ENCODE data around the gene SLAMF8.

SLAMF8 gene

GRCh38 chr1:159826441-159827101 lies at the start of gene SLAMF8:
TSS of gene SLAMF8 (plus strand) at chr1:159826873. CDS start at chr1:159826899, 26 bp downstream.
- peak; percentile 35 to 43 for ATAC-seq (replicated peaks)
- peaks cover 23 to 34% of the 10 kb centered on the region in 2 donors for H3K27me3 Mint-ChIP-seq
- H3K36me3 Mint-ChIP-seq: no peaks in the 10 kb centered on the region
- no peaks in the 10 kb centered on the region for H3K9me3 Mint-ChIP-seq
- H3K27ac Mint-ChIP-seq: peak within 1 kb of the TSS; percentile 33
- peaks cover 17 to 21% of the 10 kb centered on the region in 2 donors for H3K4me1 Mint-ChIP-seq
- no peak for DNase-seq
- H3K4me3 Mint-ChIP-seq: no peak within 1 kb of the TSS

GRCh38 chr1:159778266-159778665 lies 48.4 kb upstream of the SLAMF8 start:
- Mint-ChIP-seq H3K9me3 (peaks cover 0 to 1% of the 10 kb centered on the region in 2 donors), H3K4me1 (peaks cover 4 to 21% of the 10 kb centered on the region in 2 donors), H3K27me3 (peaks cover 11 to 15% of the 10 kb centered on the region in 2 donors), H3K27ac (no peak overlapping the region), H3K4me3 (no peak overlapping the region), H3K36me3 (peaks cover 0 to 3% of the 10 kb centered on the region in 2 donors)
- DNase-seq (no peak), ATAC-seq (replicated peaks) (no peak)

- H3K27me3 Mint-ChIP-seq: peaks cover 4 to 6% of the 10 kb centered on the region in 2 donors
- H3K27ac Mint-ChIP-seq: no peak overlapping the region
- peaks cover 0 to 1% of the 10 kb centered on the region in 2 donors for H3K9me3 Mint-ChIP-seq
- DNase-seq (no peak), ATAC-seq (replicated peaks) (no peak)
- peaks cover 4 to 21% of the 10 kb centered on the region in 2 donors for H3K4me1 Mint-ChIP-seq
- peaks cover 0 to 3% of the 10 kb centered on the region in 2 donors for H3K36me3 Mint-ChIP-seq
- peak overlapping the region in 1 of 2 donors; percentile 18 for H3K4me3 Mint-ChIP-seq
Measured at GRCh38 chr1:159779403-159779851, 47.2 kb upstream of the SLAMF8 start.

GRCh38 chr1:159780583-159781582 lies 45.8 kb upstream of the SLAMF8 start, which contains the start of gene DUSP23:
TSS of gene DUSP23 (plus strand) at chr1:159780962. CDS start at chr1:159781101, 139 bp downstream.
- H3K27ac Mint-ChIP-seq: peak within 1 kb of the TSS; percentile 20
- H3K4me3 Mint-ChIP-seq: peak within 1 kb of the TSS; percentile 86 to 90

GRCh38 chr1:159781992-159782391 lies 44.7 kb upstream of the SLAMF8 start:
- peaks cover 0 to 1% of the 10 kb centered on the region in 2 donors for H3K9me3 Mint-ChIP-seq
- no peak for ATAC-seq (replicated peaks)
- no peak for DNase-seq
- H3K36me3 Mint-ChIP-seq: peaks cover 0 to 3% of the 10 kb centered on the region in 2 donors
- H3K27ac Mint-ChIP-seq: no peak overlapping the region
- no peaks in the 10 kb centered on the region for H3K27me3 Mint-ChIP-seq
- H3K4me1 Mint-ChIP-seq: peaks cover 4 to 21% of the 10 kb centered on the region in 2 donors
- H3K4me3 Mint-ChIP-seq: no peak overlapping the region

More at GRCh38 chr1:159780583-159781582, 45.8 kb upstream of the SLAMF8 start, which contains the start of gene DUSP23:
- Mint-ChIP-seq H3K27me3 (no peaks in the 10 kb centered on the region), H3K9me3 (peaks cover 0 to 1% of the 10 kb centered on the region in 2 donors), H3K4me1 (peaks cover 4 to 21% of the 10 kb centered on the region in 2 donors), H3K36me3 (peaks cover 0 to 3% of the 10 kb centered on the region in 2 donors)
- peak; percentile 95 for DNase-seq
- peak; percentile 98 to 99 for ATAC-seq (replicated peaks)

- Mint-ChIP-seq H3K27me3 (peaks cover 0 to 6% of the 10 kb centered on the region in 2 donors), H3K27ac (no peak overlapping the region), H3K4me3 (no peak overlapping the region), H3K9me3 (peaks cover 0 to 1% of the 10 kb centered on the region in 2 donors), H3K36me3 (peaks cover 0 to 3% of the 10 kb centered on the region in 2 donors), H3K4me1 (peaks cover 4 to 21% of the 10 kb centered on the region in 2 donors)
- DNase-seq (no peak), ATAC-seq (replicated peaks) (no peak)
Measured at GRCh38 chr1:159783724-159784123, 42.9 kb upstream of the SLAMF8 start.

- no peak for DNase-seq
- peaks cover under 1 to 4% of the 10 kb centered on the region in 2 donors for H3K4me1 Mint-ChIP-seq
- H3K27ac Mint-ChIP-seq: no peak overlapping the region
- H3K9me3 Mint-ChIP-seq: peaks cover 0 to under 1% of the 10 kb centered on the region in 2 donors
- H3K4me3 Mint-ChIP-seq: no peak overlapping the region
- no peak for ATAC-seq (replicated peaks)
- peaks cover 11 to 14% of the 10 kb centered on the region in 2 donors for H3K27me3 Mint-ChIP-seq
- H3K36me3 Mint-ChIP-seq: peaks cover 0 to 2% of the 10 kb centered on the region in 2 donors
Measured at GRCh38 chr1:159786465-159786864, 40.2 kb upstream of the SLAMF8 start.

GRCh38 chr1:159786966-159787365 lies 39.7 kb upstream of the SLAMF8 start:
- no peaks in the 10 kb centered on the region for H3K4me1 Mint-ChIP-seq
- DNase-seq: no peak

GRCh38 chr1:159790237-159790917 lies 36.3 kb upstream of the SLAMF8 start:
- DNase-seq (no peak), ATAC-seq (replicated peaks) (peak in 1 of 2 donors; percentile 27)
- Mint-ChIP-seq H3K36me3 (no peaks in the 10 kb centered on the region), H3K27me3 (peaks cover 14 to 21% of the 10 kb centered on the region in 2 donors), H3K4me1 (no peaks in the 10 kb centered on the region), H3K27ac (no peak overlapping the region), H3K4me3 (no peak overlapping the region), H3K9me3 (no peaks in the 10 kb centered on the region)

More at GRCh38 chr1:159786966-159787365, 39.7 kb upstream of the SLAMF8 start:
- Mint-ChIP-seq H3K9me3 (no peaks in the 10 kb centered on the region), H3K27ac (no peak overlapping the region), H3K27me3 (peaks cover 11 to 14% of the 10 kb centered on the region in 2 donors), H3K36me3 (peaks cover 0 to 2% of the 10 kb centered on the region in 2 donors), H3K4me3 (no peak overlapping the region)
- no peak for ATAC-seq (replicated peaks)

GRCh38 chr1:159791031-159791430 lies 35.6 kb upstream of the SLAMF8 start:
- Mint-ChIP-seq H3K27me3 (peaks cover 14 to 21% of the 10 kb centered on the region in 2 donors), H3K4me1 (no peaks in the 10 kb centered on the region), H3K4me3 (no peak overlapping the region), H3K36me3 (no peaks in the 10 kb centered on the region), H3K9me3 (no peaks in the 10 kb centered on the region), H3K27ac (no peak overlapping the region)
- DNase-seq: no peak
- ATAC-seq (replicated peaks): no peak

- ATAC-seq (replicated peaks): no peak
- H3K9me3 Mint-ChIP-seq: no peaks in the 10 kb centered on the region
- H3K36me3 Mint-ChIP-seq: no peaks in the 10 kb centered on the region
Measured at GRCh38 chr1:159791461-159791860, 35.2 kb upstream of the SLAMF8 start.

GRCh38 chr1:159795534-159795933 lies 31.1 kb upstream of the SLAMF8 start:
- H3K9me3 Mint-ChIP-seq: no peaks in the 10 kb centered on the region
- peaks cover 19 to 33% of the 10 kb centered on the region in 2 donors for H3K27me3 Mint-ChIP-seq
- DNase-seq (no peak), ATAC-seq (replicated peaks) (no peak)
- H3K36me3 Mint-ChIP-seq: no peaks in the 10 kb centered on the region
- H3K4me3 Mint-ChIP-seq: no peak overlapping the region
- H3K27ac Mint-ChIP-seq: no peak overlapping the region
- peaks cover 5 to 7% of the 10 kb centered on the region in 2 donors for H3K4me1 Mint-ChIP-seq

More at GRCh38 chr1:159791461-159791860, 35.2 kb upstream of the SLAMF8 start:
- Mint-ChIP-seq H3K4me3 (no peak overlapping the region), H3K27ac (no peak overlapping the region), H3K27me3 (peaks cover 14 to 21% of the 10 kb centered on the region in 2 donors), H3K4me1 (no peaks in the 10 kb centered on the region)
- no peak for DNase-seq

- H3K4me1 Mint-ChIP-seq: peaks cover 8 to 9% of the 10 kb centered on the region in 2 donors
- H3K27ac Mint-ChIP-seq: no peak overlapping the region
- peak; percentile 15 for DNase-seq
- H3K27me3 Mint-ChIP-seq: peaks cover 38 to 40% of the 10 kb centered on the region in 2 donors
- H3K9me3 Mint-ChIP-seq: no peaks in the 10 kb centered on the region
- H3K36me3 Mint-ChIP-seq: no peaks in the 10 kb centered on the region
- ATAC-seq (replicated peaks): peak; percentile 52 to 74
- no peak overlapping the region for H3K4me3 Mint-ChIP-seq
Measured at GRCh38 chr1:159798893-159799292, 27.8 kb upstream of the SLAMF8 start.
